IgD-negative memory B cell (primary cell): Measurements from ENCODE around the gene DAZAP1. TPM values are rescaled to one million over a fixed set of nuclear protein-coding genes. Genes with fewer than 3 reads are reported as not detected.

Experiments
- H3K27ac Mint-ChIP-seq, 3 donors: one replicate each; pipeline ENCODE4 v1.8.0; 2020 to 2022; ENCODE audit warnings: mild to moderate bottlenecking in 3 of 3, mixed read lengths in 3 of 3, moderate library complexity in 1 of 3
- H3K27me3 Mint-ChIP-seq: one replicate; pipeline ENCODE4 v1.8.0; 2021; ENCODE audit warnings: mixed read lengths
- H3K36me3 Mint-ChIP-seq: one replicate; pipeline ENCODE4 v1.8.0; 2020; ENCODE audit warnings: mild to moderate bottlenecking, mixed read lengths
- H3K4me1 Mint-ChIP-seq, 3 donors: one replicate each; pipeline ENCODE4 v1.8.0; 2020 to 2022; ENCODE audit warnings: mixed read lengths in 3 of 3, mild to moderate bottlenecking in 1 of 3
- H3K4me3 Mint-ChIP-seq, 4 donors: one replicate each; pipeline ENCODE4 v1.8.0; 2020 to 2022; ENCODE audit warnings: mild to moderate bottlenecking in 4 of 4, mixed read lengths in 4 of 4, moderate library complexity in 3 of 4
- H3K9me3 Mint-ChIP-seq, 3 donors: one replicate each; pipeline ENCODE4 v1.8.0; 2020 to 2021; ENCODE audit warnings: mixed read lengths in 3 of 3, mild to moderate bottlenecking in 1 of 3
- polyA plus RNA-seq: library from polyadenylated mRNA; unstranded; fragments of 300-500 nt; fragmentation: Illumina TruSeq; gene quantifications from one replicate; pipeline ENCODE4 v1.2.3, GENCODE V29; 2021

DAZAP1 gene
- polyA plus RNA-seq, 1 donor from 2014 or later: 7.2 TPM

DNA sequence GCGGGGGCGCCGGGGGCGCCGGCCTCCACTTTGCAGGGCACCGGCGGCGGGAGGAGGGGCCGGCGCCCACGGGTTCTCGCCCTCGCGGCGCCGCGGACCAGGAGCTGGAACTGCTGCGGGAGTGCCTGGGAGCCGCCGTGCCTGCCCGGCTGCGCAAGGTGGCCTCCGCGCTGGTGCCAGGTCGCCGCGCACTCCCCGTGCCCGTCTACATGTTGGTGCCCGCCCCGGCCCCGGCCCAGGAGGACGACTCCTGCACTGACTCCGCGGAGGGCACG, 59.8 kb downstream of the DAZAP1 start:
- Mint-ChIP-seq H3K36me3 (no peaks in the 10 kb centered on the region), H3K4me1 (peaks cover 0 to 5% (median 2%) of the 10 kb centered on the region in 3 donors), H3K27ac (no peak overlapping the region), H3K9me3 (no peaks in the 10 kb centered on the region), H3K4me3 (no peak overlapping the region), H3K27me3 (peaks cover 10% of the 10 kb centered on the region)

DNA sequence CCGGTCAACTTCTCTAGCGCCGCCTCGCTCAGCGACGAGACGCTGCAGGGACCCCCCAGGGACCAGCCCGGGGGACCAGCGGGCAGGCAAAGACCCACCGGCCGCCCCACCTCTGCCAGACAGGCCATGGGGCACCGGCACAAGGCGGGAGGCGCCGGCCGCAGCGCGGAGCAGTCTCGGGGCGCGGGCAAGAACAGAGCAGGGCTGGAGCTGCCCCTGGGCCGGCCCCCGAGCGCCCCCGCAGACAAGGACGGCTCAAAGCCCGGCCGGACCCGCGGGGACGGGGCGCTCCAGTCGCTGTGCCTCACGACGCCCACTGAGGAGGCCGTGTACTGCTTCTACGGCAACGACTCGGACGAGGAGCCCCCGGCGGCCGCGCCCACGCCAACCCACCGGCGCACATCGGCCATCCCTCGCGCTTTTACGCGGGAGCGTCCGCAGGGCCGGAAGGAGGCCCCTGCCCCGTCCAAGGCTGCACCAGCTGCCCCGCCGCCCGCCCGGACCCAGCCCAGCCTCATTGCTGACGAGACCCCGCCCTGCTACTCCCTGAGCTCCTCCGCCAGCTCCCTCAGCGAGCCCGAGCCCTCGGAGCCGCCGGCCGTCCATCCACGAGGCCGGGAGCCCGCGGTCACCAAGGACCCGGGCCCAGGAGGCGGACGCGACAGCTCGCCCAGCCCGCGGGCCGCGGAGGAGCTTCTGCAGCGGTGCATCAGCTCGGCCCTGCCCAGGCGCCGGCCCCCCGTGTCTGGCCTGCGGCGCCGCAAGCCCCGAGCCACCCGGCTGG, 60.3 kb downstream of the DAZAP1 start:
- Mint-ChIP-seq H3K27me3 (peaks cover 10% of the 10 kb centered on the region), H3K9me3 (no peaks in the 10 kb centered on the region), H3K27ac (no peak overlapping the region), H3K4me1 (peaks cover 0 to 5% (median 2%) of the 10 kb centered on the region in 3 donors), H3K4me3 (no peak overlapping the region), H3K36me3 (no peaks in the 10 kb centered on the region)

DNA sequence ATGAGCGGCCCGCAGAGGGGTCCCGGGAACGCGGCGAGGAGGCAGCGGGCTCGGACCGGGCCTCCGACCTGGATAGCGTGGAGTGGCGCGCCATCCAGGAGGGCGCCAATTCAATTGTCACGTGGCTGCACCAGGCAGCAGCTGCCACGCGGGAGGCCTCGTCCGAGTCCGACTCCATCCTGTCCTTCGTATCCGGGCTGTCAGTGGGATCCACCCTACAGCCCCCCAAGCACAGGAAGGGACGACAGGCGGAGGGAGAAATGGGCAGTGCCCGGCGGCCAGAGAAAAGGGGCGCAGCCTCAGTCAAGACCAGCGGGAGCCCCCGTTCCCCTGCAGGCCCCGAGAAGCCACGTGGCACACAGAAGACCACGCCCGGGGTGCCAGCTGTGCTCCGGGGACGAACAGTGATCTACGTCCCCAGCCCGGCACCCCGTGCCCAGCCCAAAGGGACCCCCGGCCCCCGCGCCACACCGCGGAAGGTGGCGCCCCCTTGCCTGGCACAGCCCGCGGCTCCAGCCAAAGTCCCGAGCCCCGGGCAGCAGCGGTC, 61.0 kb downstream of the DAZAP1 start:
- Mint-ChIP-seq H3K27me3 (peaks cover 10% of the 10 kb centered on the region), H3K9me3 (no peaks in the 10 kb centered on the region), H3K27ac (no peak overlapping the region), H3K36me3 (peaks cover 1% of the 10 kb centered on the region), H3K4me3 (peak overlapping the region in 2 of 4 donors; percentile 12 to 81), H3K4me1 (peaks cover 0 to 8% (median 5%) of the 10 kb centered on the region in 3 donors)

DNA sequence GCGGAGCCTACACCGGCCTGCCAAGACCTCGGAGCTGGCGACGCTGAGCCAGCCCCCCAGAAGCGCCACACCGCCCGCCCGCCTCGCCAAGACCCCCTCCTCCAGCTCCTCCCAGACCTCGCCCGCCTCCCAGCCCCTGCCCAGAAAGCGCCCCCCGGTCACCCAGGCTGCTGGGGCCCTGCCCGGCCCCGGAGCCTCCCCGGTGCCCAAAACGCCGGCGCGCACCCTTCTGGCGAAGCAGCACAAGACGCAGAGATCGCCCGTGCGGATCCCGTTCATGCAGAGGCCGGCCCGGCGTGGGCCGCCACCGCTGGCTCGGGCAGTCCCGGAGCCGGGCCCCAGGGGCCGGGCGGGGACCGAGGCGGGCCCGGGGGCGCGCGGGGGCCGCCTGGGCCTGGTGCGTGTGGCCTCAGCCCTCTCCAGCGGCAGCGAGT, 61.5 kb downstream of the DAZAP1 start:
- Mint-ChIP-seq H3K36me3 (peaks cover 3% of the 10 kb centered on the region), H3K27ac (no peak overlapping the region), H3K9me3 (no peaks in the 10 kb centered on the region), H3K4me3 (peak overlapping the region in 3 of 4 donors; percentile 12 to 70 (median 21)), H3K4me1 (peaks cover 0 to 8% (median 5%) of the 10 kb centered on the region in 3 donors), H3K27me3 (peaks cover 10% of the 10 kb centered on the region)

DNA sequence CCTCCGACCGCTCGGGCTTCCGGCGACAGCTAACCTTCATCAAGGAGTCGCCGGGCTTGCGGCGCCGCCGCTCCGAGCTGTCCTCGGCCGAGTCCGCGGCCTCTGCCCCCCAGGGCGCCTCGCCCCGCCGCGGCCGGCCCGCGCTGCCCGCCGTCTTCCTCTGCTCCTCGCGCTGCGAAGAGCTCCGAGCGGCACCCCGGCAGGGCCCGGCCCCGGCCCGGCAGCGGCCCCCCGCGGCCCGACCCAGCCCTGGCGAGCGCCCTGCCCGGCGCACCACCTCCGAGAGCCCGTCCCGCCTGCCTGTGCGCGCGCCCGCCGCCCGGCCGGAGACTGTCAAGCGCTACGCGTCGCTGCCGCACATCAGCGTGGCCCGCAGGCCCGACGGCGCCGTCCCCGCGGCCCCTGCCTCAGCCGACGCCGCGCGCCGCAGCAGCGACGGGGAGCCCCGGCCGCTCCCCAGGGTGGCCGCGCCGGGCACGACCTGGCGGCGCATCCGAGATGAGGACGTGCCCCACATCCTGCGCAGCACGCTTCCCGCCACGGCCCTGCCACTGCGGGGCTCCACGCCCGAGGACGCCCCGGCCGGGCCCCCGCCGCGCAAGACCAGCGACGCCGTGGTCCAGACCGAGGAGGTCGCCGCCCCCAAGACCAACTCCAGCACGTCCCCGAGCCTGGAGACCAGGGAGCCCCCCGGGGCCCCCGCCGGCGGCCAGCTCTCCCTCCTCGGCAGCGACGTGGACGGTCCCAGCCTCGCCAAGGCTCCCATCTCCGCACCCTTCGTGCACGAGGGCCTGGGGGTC, 62.1 kb downstream of the DAZAP1 start:
- H3K9me3 Mint-ChIP-seq: no peaks in the 10 kb centered on the region
- no peak overlapping the region for H3K27ac Mint-ChIP-seq
- peak overlapping the region in 2 of 4 donors; percentile 35 to 70 for H3K4me3 Mint-ChIP-seq
- peaks cover 0 to 8% (median 5%) of the 10 kb centered on the region in 3 donors for H3K4me1 Mint-ChIP-seq
- H3K36me3 Mint-ChIP-seq: peaks cover 3% of the 10 kb centered on the region
- peaks cover 8% of the 10 kb centered on the region for H3K27me3 Mint-ChIP-seq

DNA sequence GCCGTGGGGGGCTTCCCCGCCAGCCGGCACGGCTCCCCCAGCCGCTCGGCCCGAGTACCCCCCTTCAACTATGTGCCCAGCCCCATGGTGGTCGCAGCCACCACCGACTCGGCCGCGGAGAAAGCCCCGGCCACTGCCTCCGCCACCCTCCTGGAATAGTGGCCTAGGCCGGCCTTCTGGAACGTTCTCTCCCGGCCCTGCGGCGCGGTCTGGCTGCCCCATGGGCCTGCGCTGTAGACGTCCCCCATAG, 62.6 kb downstream of the DAZAP1 start:
- peaks cover 0 to 8% (median 5%) of the 10 kb centered on the region in 3 donors for H3K4me1 Mint-ChIP-seq
- no peaks in the 10 kb centered on the region for H3K9me3 Mint-ChIP-seq
- peak overlapping the region; percentile 35 to 84 (median 74) for H3K4me3 Mint-ChIP-seq
- H3K27ac Mint-ChIP-seq: no peak overlapping the region
- H3K27me3 Mint-ChIP-seq: peaks cover 7% of the 10 kb centered on the region
- peaks cover 3% of the 10 kb centered on the region for H3K36me3 Mint-ChIP-seq

DNA sequence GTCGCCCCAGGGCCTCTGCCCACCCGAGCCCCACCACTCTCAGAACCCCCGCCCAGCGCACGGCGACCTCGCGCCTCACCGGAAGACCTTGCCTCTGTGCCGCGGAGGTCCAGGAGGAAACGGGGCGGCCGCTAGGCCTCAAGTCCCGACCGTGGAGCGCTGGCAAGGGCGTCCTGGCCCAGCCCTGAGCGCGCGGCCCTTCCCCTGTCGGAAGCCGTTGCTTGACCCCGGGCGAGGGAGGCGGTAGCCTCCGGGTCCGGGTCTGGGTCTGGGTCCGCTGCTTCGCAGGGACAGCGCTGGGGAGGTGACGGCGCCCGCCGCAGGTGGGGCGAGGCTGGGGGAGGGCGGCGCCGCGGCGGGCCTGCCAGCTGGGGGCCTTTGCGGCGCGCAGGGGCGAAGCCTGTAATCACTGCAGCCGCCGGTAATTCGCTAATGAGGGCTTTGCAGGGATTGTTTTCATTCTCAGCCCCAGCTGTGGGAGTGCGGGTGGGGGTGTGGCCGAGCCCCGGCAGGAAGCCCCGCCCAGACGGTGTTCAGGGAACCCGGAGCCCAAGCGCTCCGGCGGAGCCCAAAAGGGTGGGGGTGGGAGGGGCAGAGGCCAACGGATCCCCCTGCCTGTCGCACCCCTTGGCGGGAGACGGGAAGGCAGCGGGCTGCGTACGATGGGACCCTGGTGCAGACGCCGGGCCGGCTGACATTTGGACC, 63.1 kb downstream of the DAZAP1 start:
- Mint-ChIP-seq H3K4me1 (peaks cover 0 to 8% (median 5%) of the 10 kb centered on the region in 3 donors), H3K9me3 (no peaks in the 10 kb centered on the region), H3K36me3 (peaks cover 3% of the 10 kb centered on the region), H3K27ac (no peak overlapping the region), H3K27me3 (peaks cover 6% of the 10 kb centered on the region), H3K4me3 (peak overlapping the region; percentile 63 to 86 (median 77))

DNA sequence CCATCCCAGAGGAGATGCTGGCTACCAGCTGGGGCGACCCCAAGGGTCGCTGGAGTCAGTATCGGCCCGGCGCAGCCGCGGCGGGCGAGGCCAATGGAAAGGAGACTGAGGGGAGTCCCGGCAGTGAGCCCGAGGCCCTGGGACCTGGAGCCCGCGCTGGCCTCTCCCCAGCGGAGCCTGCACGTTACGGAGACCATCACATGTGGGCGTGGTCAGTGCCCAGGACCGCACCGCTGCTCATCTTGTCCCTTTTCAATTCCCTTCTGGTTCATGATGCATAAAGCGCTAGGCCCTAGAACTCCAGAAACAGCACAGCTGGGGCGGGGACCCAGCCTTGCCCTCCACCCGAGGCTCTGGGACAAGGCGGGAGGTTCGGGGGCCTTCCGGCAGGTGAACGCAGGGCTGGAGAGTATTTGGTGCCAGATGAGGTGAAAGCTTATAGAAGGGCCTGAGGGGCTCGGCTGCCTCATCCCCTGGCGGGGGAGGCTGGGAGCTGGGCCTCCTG, 63.7 kb downstream of the DAZAP1 start:
- Mint-ChIP-seq H3K4me1 (peaks cover 0 to 8% (median 5%) of the 10 kb centered on the region in 3 donors), H3K9me3 (no peaks in the 10 kb centered on the region), H3K27ac (peak overlapping the region in 1 of 3 donors; percentile 72), H3K4me3 (peak overlapping the region; percentile 63 to 92 (median 78)), H3K27me3 (peaks cover 6% of the 10 kb centered on the region), H3K36me3 (peaks cover 3% of the 10 kb centered on the region)

DNA sequence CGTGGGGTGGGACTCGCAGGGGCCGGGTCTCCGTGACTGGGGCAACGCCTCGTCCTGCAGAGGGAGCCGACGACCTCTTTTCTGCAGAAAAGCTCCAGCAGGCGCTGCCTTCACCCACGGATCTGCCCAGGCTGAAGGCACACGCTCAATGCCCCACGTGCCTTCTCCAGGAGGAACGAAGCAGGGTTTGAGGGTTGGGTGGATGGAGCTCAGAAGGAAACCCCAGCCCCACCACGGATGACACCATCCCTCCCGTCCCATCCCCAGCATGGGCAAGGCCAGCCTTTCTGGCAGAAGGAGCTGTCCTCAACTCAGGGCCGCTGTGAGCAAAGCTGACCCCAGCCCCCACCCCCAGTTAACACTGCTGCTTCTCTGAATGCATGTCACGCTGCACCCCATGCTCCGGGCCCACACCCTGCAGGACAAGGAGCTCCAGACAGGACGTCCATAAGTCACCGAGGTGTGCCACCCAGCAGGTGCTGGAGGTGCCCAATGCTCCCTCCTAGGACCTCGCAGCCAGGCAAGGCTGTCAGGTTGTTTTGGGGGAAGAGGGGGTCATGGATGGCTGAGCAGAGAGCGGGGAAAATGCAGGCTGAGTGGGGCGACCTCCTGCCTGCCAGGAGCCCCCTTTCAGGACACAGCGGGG, 64.3 kb downstream of the DAZAP1 start:
- Mint-ChIP-seq H3K4me1 (peaks cover 0 to 8% (median 5%) of the 10 kb centered on the region in 3 donors), H3K36me3 (peaks cover 3% of the 10 kb centered on the region), H3K27ac (peak overlapping the region in 1 of 3 donors; percentile 72), H3K9me3 (no peaks in the 10 kb centered on the region), H3K27me3 (peaks cover 6% of the 10 kb centered on the region), H3K4me3 (peak overlapping the region; percentile 63 to 92 (median 74))

DNA sequence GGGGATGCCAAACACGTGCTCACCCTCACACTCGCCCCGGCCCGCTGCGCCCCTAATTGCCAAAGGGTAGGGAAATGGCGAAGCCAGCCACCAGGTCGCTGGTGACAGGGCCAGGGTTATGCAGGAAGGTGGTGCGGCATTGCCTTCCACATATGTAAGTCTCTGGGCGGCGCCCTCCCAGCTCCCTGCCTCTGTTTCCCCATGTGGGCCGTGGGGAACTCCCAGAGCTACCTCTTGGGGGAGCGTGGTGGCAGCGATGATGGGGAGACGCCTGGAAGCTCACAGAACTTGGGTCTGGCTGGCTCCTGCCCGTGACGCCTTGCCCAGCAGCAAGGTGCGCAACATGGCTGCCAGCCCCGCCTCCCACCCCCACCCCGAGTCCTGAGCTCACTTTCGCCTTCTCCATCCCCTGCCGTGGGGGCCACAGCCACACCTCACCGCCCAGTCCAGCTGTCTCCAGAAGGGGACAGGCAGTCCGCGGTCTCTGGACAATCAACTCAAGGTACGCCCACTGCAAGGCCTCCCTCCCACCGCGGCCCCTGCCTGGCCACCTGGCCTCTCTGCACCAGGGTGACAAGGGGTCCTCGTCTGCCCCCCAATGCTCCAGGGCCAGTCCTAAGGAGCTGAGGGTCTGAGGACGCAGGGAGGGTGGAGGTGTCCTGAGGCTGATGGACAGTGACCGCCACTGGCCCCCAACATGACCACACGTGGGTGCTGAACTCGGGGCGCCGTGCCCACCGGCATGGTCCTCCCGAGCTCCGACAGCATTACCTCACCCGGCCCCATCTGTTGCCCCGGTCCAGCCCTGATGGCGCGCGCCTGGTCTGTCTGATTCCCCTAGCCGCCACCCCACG, 65.1 kb downstream of the DAZAP1 start:
- H3K36me3 Mint-ChIP-seq: peaks cover 3% of the 10 kb centered on the region
- peaks cover 0 to 9% (median 8%) of the 10 kb centered on the region in 3 donors for H3K4me1 Mint-ChIP-seq
- peak overlapping the region in 2 of 4 donors; percentile 52 to 55 for H3K4me3 Mint-ChIP-seq
- no peaks in the 10 kb centered on the region for H3K9me3 Mint-ChIP-seq
- peak overlapping the region in 2 of 3 donors; percentile 64 to 71 for H3K27ac Mint-ChIP-seq
- peaks cover 6% of the 10 kb centered on the region for H3K27me3 Mint-ChIP-seq

DNA sequence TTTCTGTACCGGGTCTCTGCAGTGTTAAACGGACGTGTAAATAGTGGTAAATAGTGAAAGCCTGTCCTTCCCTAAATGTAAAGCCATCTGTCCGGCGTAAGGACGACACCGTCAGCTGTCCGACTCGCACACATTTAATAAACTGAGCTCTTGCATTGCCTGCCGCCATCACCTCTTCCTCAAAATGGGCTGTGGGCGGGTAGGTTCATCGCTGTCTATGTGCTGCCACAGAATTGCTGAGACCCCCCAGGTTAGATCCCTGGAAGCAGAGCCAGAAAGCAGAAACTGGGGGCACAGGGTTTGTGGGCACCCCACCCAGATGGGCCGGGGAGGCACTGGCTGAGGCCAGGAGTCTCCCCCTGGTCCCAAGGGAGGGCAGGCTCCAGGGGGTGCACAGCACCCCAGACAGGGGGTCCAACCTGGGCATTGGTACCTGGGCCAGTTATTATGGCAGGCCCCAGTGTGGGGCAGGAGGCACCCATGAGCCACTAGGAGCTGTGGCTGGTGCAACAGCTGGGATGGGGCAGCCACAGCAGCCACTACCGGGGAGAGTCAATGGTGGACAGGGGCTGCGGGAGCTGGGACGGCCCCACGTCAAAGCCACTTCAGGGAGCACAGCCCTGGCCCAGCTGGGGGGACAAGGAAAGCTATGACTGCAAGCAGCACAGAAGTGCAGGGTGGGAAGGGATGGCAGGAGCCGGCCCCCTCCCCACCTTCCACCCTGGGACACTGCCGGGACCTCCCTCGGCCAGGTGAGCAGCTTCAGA, 65.9 kb downstream of the DAZAP1 start:
- H3K27ac Mint-ChIP-seq: peak overlapping the region in 2 of 3 donors; percentile 32 to 71
- H3K9me3 Mint-ChIP-seq: no peaks in the 10 kb centered on the region
- H3K27me3 Mint-ChIP-seq: peaks cover 6% of the 10 kb centered on the region
- H3K4me3 Mint-ChIP-seq: peak overlapping the region in 1 of 4 donors; percentile 55
- peaks cover 3% of the 10 kb centered on the region for H3K36me3 Mint-ChIP-seq
- peaks cover 0 to 9% (median 9%) of the 10 kb centered on the region in 3 donors for H3K4me1 Mint-ChIP-seq

DNA sequence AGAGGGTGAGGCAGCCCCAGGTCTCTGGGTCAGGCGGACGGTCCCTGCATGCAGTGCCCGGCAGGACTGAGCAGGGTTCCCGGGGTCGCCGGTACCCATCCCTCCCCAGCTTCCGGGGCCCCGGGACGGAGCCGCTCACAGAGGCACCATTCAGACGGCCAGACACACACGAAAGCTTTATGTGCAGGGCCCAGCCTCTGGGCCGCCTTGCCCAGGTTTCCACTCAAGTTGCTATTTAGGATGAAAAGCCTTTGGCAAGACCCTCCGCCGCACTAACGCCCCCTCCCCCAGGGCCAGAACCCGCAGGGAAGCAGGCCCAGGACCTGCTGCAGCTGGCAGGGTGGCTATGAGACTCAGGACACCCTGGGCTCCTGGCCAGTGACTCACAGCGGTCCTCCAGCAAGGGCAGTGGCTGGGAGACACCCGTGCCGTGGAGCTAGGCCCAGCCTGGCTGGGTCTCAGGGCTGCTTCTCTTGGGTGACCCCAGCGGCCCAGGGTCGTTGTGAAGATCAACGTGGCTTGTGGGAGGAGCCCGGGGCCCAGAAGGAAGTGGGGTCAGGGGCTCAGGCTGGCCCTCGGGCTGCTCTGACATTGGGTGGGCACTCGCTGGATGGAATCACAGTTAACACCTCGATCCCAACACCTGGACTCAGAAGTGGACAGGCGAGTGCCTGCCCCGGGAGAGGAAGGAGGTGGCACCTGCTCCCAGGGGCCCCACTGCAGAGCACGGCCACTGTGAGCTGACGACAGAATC, 66.8 kb downstream of the DAZAP1 start:
- H3K9me3 Mint-ChIP-seq: no peaks in the 10 kb centered on the region
- H3K36me3 Mint-ChIP-seq: peaks cover 3% of the 10 kb centered on the region
- peak overlapping the region in 1 of 3 donors; percentile 10 for H3K27ac Mint-ChIP-seq
- peaks cover 4 to 12% (median 12%) of the 10 kb centered on the region in 3 donors for H3K4me1 Mint-ChIP-seq
- peak overlapping the region in 1 of 4 donors; percentile 39 for H3K4me3 Mint-ChIP-seq
- H3K27me3 Mint-ChIP-seq: peaks cover 4% of the 10 kb centered on the region
